Effector memory CD8-positive, alpha-beta T cell (primary cell): Measurements from ENCODE around the gene APLF.
A peak's percentile ranks its signal among the peaks of the same experiment; 100 is the strongest.
"Not testable (repeated sequence)": the region's sequence is repeated elsewhere in the genome, so short reads cannot be mapped to it uniquely, and the experiment has no call there.

ENCODE experiments used
- ATAC-seq: fragments of 150-1000 bp; cut with Tn5 transposase; replicated peaks from 2 replicates; pipeline ENCODE4 v1.10.0; 2021; ENCODE audit warnings: mild to moderate bottlenecking, moderate library complexity
- DNase-seq, 3 experiments: peaks; one replicate each; pipeline ENCODE4 v3.0.0; 2021
- H3K27ac Mint-ChIP-seq, 2 donors: one replicate each; pipeline ENCODE4 v1.8.0; 2022; ENCODE audit warnings: mild to moderate bottlenecking in 2 of 2, mixed read lengths in 2 of 2, moderate library complexity in 2 of 2
- H3K27me3 Mint-ChIP-seq, 2 donors: one replicate each; pipeline ENCODE4 v1.8.0; 2022; ENCODE audit warnings: mixed read lengths in 2 of 2
- H3K36me3 Mint-ChIP-seq: one replicate; pipeline ENCODE4 v1.8.0; 2022; ENCODE audit warnings: mild to moderate bottlenecking, moderate library complexity, mixed read lengths; ENCODE audit not compliant: insufficient read depth
- H3K4me1 Mint-ChIP-seq, 2 donors: one replicate each; pipeline ENCODE4 v1.8.0; 2022; ENCODE audit warnings: low read depth in 2 of 2, mixed read lengths in 2 of 2
- H3K4me3 Mint-ChIP-seq, 2 donors: one replicate each; pipeline ENCODE4 v1.8.0; 2022; ENCODE audit warnings: mild to moderate bottlenecking in 2 of 2, mixed read lengths in 2 of 2, moderate library complexity in 2 of 2
- H3K9me3 Mint-ChIP-seq, 2 donors: one replicate each; pipeline ENCODE4 v1.8.0; 2022; ENCODE audit warnings: mixed read lengths in 2 of 2

The APLF gene

DNA sequence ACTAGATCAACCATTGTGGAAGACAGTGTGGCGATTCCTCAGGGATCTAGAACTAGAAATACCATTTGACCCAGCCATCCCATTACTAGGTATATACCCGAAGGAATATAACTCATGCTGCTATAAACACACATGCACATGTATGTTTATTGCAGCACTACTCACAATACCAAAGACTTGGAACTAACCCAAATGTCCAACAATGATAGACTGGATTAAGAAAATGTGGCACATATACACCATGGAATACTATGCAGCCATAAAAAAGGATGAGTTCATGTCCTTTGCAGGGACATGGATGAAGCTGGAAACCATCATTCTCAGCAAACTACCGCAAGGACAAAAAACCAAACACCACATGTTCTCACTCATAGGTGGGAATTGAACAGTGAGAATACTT, 133.1 kb downstream of the APLF start:
- H3K4me3 Mint-ChIP-seq, H3K27ac Mint-ChIP-seq, H3K4me1 Mint-ChIP-seq, DNase-seq, H3K36me3 Mint-ChIP-seq, H3K9me3 Mint-ChIP-seq, ATAC-seq: not testable (repeated sequence)
- peaks cover 28 to 38% of the 10 kb centered on the region in 2 donors for H3K27me3 Mint-ChIP-seq

DNA sequence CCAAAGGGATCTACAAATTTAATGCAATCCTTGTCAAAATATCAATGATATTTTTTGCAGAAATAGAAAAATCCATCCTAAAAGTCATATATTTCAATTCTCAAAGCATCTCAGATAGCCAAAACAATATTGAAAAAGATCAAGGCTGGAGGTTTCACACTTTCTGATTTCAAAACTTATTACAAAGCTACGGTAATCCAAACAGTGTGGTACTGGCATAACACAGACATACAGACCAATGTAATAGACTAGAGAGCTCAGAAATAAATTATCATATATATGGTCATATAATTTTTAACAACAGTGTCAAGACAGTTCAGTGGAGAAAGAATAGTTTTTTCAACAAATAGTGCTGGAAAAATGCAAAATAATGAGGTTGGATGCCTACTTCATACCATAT, 135.7 kb downstream of the APLF start:
- Mint-ChIP-seq H3K4me3 (no peak overlapping the region), H3K27ac (no peak overlapping the region), H3K9me3 (peaks cover 0 to 2% of the 10 kb centered on the region in 2 donors), H3K4me1 (peaks cover 6 to 8% of the 10 kb centered on the region in 2 donors), H3K27me3 (peaks cover 20 to 23% of the 10 kb centered on the region in 2 donors), H3K36me3 (no peaks in the 10 kb centered on the region)
- DNase-seq (no peak), ATAC-seq (no peak)

DNA sequence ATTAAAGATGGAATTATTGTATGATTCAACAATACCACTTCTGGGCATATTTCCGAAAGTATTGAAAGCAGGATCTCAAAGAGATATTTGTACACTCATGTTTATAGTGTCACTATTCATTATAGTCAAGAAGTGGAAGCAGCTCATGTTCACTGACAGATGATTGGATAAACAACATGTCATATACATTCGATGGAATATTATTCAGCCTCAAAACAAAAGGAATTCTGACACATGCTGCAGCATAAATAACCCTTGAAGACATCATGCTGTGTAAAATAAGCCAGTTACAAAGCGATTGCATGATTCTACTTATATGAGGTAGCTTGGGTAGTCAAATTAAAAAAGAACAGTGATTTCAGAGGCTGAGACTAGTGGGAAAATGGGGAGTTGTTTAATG, 136.7 kb downstream of the APLF start:
- Mint-ChIP-seq H3K27ac (no peak overlapping the region), H3K4me1 (peaks cover 6 to 8% of the 10 kb centered on the region in 2 donors), H3K4me3 (no peak overlapping the region), H3K27me3 (peaks cover 13 to 14% of the 10 kb centered on the region in 2 donors), H3K9me3 (peaks cover 0 to 2% of the 10 kb centered on the region in 2 donors), H3K36me3 (no peaks in the 10 kb centered on the region)
- no peak for ATAC-seq
- no peak for DNase-seq

DNA sequence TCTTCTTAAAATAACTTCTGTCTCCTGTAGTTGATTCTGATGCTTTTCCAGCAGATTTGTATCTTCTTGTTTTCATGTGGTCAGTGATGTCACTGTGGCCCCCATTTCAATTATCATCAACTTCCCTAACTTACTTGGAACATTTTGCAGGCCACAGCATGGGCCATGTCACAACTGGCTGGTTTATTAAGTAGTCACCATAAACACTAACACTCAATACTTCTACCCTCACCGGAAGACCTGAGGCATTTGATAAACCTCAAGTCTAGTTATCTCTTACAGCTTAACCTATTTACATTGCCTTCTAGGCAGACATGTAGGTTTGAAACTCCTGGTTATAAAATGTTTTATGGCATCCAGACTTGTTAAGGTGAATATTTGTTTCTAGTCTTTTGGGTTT, 138.6 kb downstream of the APLF start:
- Mint-ChIP-seq H3K4me1 (peaks cover 6 to 8% of the 10 kb centered on the region in 2 donors), H3K27ac (peak overlapping the region in 1 of 2 donors; percentile 3), H3K27me3 (no peaks in the 10 kb centered on the region), H3K9me3 (peaks cover 2 to 5% of the 10 kb centered on the region in 2 donors), H3K36me3 (no peaks in the 10 kb centered on the region), H3K4me3 (peak overlapping the region in 1 of 2 donors; percentile 19)
- ATAC-seq (peak; percentile 33), DNase-seq (no peak)

DNA sequence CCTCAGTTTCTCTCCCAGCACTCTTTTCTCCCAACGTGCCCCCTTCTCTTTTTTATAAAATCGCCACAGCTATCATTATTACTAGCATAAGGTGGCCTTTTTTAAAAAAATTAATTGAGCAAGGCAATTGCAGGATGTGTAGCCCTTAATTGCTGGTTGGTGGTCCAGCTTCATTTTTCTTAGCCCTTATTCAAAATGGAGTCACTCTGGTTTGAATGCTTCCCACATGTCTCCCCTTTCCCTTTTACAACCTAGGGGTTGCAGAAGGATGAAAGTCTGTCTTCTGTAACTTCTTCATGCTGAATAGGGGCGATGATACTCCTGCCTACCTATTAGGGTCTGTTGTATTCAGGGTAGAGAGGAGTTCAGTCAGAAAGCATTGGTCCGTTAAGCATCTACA, 139.4 kb downstream of the APLF start:
- no peaks in the 10 kb centered on the region for H3K36me3 Mint-ChIP-seq
- H3K4me1 Mint-ChIP-seq = peaks cover 6 to 8% of the 10 kb centered on the region in 2 donors
- H3K27ac Mint-ChIP-seq = peak overlapping the region in 1 of 2 donors; percentile 3
- no peak overlapping the region for H3K4me3 Mint-ChIP-seq
- peaks cover 2 to 5% of the 10 kb centered on the region in 2 donors for H3K9me3 Mint-ChIP-seq
- DNase-seq = no peak
- H3K27me3 Mint-ChIP-seq = no peaks in the 10 kb centered on the region
- no peak for ATAC-seq

DNA sequence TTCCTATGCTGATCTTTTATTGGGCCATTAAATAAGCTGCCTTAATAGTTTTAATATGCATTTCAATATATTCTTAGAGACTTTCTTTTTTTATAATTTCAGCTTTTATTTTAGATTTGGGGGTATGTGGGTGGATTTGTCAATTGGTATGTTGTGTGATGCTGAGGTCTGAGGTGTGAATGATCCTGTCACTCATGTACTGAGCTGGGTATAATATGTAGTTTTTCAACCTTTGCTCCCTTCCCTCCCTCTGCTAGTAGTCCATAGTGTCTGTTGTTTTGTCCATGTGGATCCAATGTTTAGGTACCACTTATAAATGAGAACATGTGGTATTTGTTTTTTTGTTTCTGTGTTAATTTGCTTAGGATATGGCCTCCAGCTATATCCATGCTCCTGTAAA, 140.5 kb downstream of the APLF start:
- Mint-ChIP-seq H3K27ac (peak overlapping the region in 1 of 2 donors; percentile 16), H3K4me1 (peaks cover 6 to 8% of the 10 kb centered on the region in 2 donors), H3K4me3 (no peak overlapping the region), H3K36me3 (no peaks in the 10 kb centered on the region), H3K27me3 (no peaks in the 10 kb centered on the region), H3K9me3 (peaks cover 2 to 5% of the 10 kb centered on the region in 2 donors)
- no peak for ATAC-seq
- no peak for DNase-seq

DNA sequence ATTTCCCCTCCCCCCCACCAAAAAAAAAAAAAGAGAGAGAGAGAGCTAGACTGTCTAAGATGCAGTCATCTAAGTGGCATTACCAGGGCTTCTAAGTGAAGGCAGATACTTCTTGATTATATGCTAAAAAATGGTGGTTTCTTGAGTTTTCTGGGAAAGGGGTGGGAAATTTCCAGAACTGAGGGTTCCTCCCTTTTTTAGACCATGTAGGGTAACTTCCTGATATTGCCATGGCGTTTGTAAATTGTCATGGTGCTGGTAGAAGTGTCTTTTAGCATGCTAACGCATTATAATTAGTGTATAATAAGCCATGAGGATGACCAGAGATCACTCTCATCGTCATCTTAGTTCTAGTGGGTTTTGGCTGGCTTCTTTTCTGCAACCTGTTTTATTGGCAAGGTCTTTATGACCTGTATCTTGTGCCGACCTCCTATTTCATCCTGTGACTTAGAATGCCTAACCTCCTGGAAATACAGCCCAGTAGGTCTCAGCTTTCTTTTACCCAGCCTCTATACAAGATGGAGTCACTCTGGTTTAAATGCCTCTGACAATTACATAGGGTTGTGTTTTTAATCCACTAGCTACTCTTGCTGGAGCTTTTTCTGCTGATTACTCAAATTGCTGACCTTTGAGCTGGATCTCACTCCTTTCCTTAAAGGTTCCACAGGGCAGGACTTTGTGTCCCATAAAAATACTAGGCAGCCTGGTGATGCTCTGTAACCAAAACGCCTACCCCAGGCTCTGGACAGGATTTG, 145.6 kb downstream of the APLF start:
- no peak for ATAC-seq
- Mint-ChIP-seq H3K36me3 (no peaks in the 10 kb centered on the region), H3K4me1 (no peaks in the 10 kb centered on the region), H3K9me3 (peaks cover 3 to 12% of the 10 kb centered on the region in 2 donors), H3K4me3 (no peak overlapping the region), H3K27ac (no peak overlapping the region), H3K27me3 (peaks cover 0 to 4% of the 10 kb centered on the region in 2 donors)
- DNase-seq = no peak

DNA sequence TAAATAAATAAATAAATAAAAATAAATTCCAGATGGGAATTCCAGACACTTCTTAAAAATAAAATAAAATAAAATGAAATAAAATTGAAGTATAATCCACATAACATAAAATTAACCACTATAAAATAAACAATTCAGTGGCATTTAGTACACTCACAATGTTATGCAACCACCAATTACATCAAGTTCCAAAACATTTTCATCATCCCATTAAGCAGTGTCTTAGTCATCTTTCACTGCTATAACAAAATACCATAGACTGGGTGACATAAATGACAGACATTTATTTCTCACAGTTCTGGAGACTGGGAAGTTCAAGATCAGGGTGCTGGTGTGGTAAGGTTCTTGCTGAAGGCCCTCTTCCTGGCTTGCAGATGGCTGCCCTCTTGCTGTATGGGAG, 153.4 kb downstream of the APLF start:
- no peak overlapping the region for H3K27ac Mint-ChIP-seq
- H3K4me3 Mint-ChIP-seq = no peak overlapping the region
- peaks cover 1 to 7% of the 10 kb centered on the region in 2 donors for H3K9me3 Mint-ChIP-seq
- H3K36me3 Mint-ChIP-seq = peaks cover 3% of the 10 kb centered on the region
- peaks cover 0 to 16% of the 10 kb centered on the region in 2 donors for H3K27me3 Mint-ChIP-seq
- ATAC-seq (no peak), DNase-seq (no peak)
- H3K4me1 Mint-ChIP-seq = no peaks in the 10 kb centered on the region

DNA sequence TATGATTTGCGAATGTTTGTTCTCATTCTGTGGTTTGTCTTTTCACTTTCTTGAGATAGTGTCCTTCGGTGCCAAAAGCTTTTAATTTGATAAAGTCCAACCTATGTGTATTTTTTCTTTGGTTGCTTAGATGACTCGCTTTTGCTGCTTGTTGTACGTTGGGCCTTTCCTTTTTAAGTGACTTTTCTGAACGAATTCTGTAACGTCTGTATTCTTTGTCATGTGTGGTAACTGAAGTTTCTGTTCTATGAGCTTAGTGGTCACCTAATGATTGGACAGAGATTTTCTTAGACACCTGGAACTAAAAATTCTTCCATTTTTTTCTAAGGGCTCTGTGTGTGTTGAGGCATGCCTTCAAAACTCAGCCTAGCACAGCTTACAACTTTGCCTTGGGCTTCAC, 156.4 kb downstream of the APLF start:
- Mint-ChIP-seq H3K9me3 (no peaks in the 10 kb centered on the region), H3K27ac (no peak overlapping the region), H3K4me3 (no peak overlapping the region), H3K27me3 (peaks cover 15 to 28% of the 10 kb centered on the region in 2 donors), H3K36me3 (peaks cover 3% of the 10 kb centered on the region), H3K4me1 (no peaks in the 10 kb centered on the region)
- ATAC-seq = no peak
- DNase-seq = no peak

DNA sequence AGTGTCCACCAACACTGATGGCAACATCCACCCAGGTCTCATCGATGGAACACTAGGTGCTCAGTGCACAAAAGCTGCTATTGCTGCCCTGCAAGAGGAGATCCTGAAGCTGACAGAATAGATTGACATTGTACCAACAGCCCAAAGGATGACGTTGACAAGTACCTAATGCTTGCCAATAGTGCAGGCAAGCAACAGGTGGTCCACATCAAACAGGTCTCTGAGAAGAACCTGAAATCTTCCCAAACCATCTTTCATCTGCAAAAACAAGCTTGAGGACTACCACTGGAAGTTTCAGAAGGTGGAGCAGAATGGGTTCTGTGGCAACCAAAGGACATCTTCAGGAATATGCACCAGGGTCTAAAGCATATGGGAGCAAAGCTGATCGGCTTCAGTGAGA, 160.2 kb downstream of the APLF start:
- H3K9me3 Mint-ChIP-seq = no peaks in the 10 kb centered on the region
- ATAC-seq = no peak
- no peaks in the 10 kb centered on the region for H3K4me1 Mint-ChIP-seq
- no peak overlapping the region for H3K27ac Mint-ChIP-seq
- H3K27me3 Mint-ChIP-seq = peaks cover 16 to 19% of the 10 kb centered on the region in 2 donors
- DNase-seq = no peak
- H3K36me3 Mint-ChIP-seq = peaks cover 3% of the 10 kb centered on the region
- H3K4me3 Mint-ChIP-seq = no peak overlapping the region
